Ramos (cell line): ENCODE data around the gene CD79B.
"Not testable (repeated sequence)": the region's sequence is repeated elsewhere in the genome, so short reads cannot be mapped to it uniquely, and the experiment has no call there.

Experiments
- in situ Hi-C: fragments of 300-500 bp; cut with MboI; formaldehyde crosslinking; loops from one replicate; pipeline ENCODE4 v1.14.3; 2022; ENCODE audit warnings: low sequenced_read_pairs; ENCODE audit not compliant: unreplicated experiment

Gene CD79B

GRCh38 chr17:63918305-63918704 is 13.8 kb downstream of the CD79B start:
- in situ Hi-C loops = loop anchor here (10.0 kb wide), 1 partner anchor 106 kb away; the partner anchor contains the start of gene ICAM2

- in situ Hi-C loops = loop anchor here (10.0 kb wide), 1 partner anchor 107 kb away; the partner anchor contains the start of gene ICAM2
Observed at GRCh38 chr17:63917646-63918045, 14.5 kb downstream of the CD79B start.

- in situ Hi-C loops = loop anchor here (10.0 kb wide), 1 partner anchor 108 kb away; the partner anchor contains the start of gene ICAM2
Observed at GRCh38 chr17:63917206-63917605, 14.9 kb downstream of the CD79B start.

- in situ Hi-C loops = loop anchor here (10.0 kb wide), 1 partner anchor 108 kb away; the partner anchor contains the start of gene ICAM2
Observed at GRCh38 chr17:63916566-63917185, 15.5 kb downstream of the CD79B start.

- in situ Hi-C loops = loop anchor here (10.0 kb wide), 1 partner anchor 109 kb away; the partner anchor contains the start of gene ICAM2
Observed at GRCh38 chr17:63915753-63916152, 16.4 kb downstream of the CD79B start.

- in situ Hi-C loops = loop anchor here (5.0 to 10.0 kb wide), 2 partner anchors 110 to 223 kb away; partner anchors contain the start of gene ICAM2
Observed at GRCh38 chr17:63914471-63914870, 17.7 kb downstream of the CD79B start.

GRCh38 chr17:63911657-63912100 is 20.5 kb downstream of the CD79B start:
- in situ Hi-C loops = loop anchor here (5.0 to 10.0 kb wide), 2 partner anchors 113 to 226 kb away; partner anchors contain the start of gene ICAM2

- in situ Hi-C loops = loop anchor here (5.0 to 10.0 kb wide), 2 partner anchors 114 to 226 kb away; partner anchors contain the start of gene ICAM2
Observed at GRCh38 chr17:63911041-63911635, 21.0 kb downstream of the CD79B start, which contains the start of gene CSHL1. TSS of gene CSHL1 (minus strand) at chr17:63911258. CDS start at chr17:63911196, 62 bp downstream.

- in situ Hi-C loops = loop anchor here (5.0 to 10.0 kb wide), 2 partner anchors 115 to 227 kb away; partner anchors contain the start of gene ICAM2
Observed at GRCh38 chr17:63910096-63910495, 22.0 kb downstream of the CD79B start.

GRCh38 chr17:63909586-63909985 is 22.5 kb downstream of the CD79B start:
- in situ Hi-C loops = not testable (repeated sequence)

- in situ Hi-C loops = not testable (repeated sequence)
Observed at GRCh38 chr17:63907161-63907778, 24.9 kb downstream of the CD79B start.

GRCh38 chr17:63904796-63905195 is 27.3 kb downstream of the CD79B start:
- in situ Hi-C loops = not testable (repeated sequence)

- in situ Hi-C loops = not testable (repeated sequence)
Observed at GRCh38 chr17:63903787-63904201, 28.3 kb downstream of the CD79B start.

- in situ Hi-C loops = not testable (repeated sequence)
Observed at GRCh38 chr17:63901971-63902370, 30.2 kb downstream of the CD79B start.

GRCh38 chr17:63898899-63899798 is 33.0 kb downstream of the CD79B start:
- in situ Hi-C loops = not testable (repeated sequence)

- in situ Hi-C loops = not testable (repeated sequence)
Observed at GRCh38 chr17:63896524-63897354, 35.4 kb downstream of the CD79B start, which contains the start of gene CSH1. TSS of gene CSH1 (minus strand) at chr17:63896574. CDS start at chr17:63896511, 63 bp downstream.

- in situ Hi-C loops = not testable (repeated sequence)
Observed at GRCh38 chr17:63894821-63895220, 37.3 kb downstream of the CD79B start.

- in situ Hi-C loops = not testable (repeated sequence)
Observed at GRCh38 chr17:63894021-63894420, 38.1 kb downstream of the CD79B start.
